Measurements from ENCODE around the gene ASCL5.

DNA sequence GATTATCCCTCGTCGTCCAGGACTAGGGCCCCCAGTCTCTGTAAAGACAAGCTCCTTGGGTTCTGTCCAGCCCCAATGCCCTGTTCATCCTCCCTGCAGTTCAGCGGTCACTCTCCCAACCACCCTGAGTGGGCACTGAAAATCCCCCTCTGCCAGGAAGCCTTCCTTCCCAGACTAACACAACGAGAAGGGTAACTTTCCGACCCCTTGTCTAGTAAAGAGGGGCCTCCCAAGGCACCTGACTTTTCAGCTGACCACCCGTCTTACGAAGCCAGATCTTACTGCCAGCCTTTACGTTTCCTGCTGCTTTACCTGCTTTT, 13.9 kb upstream of the ASCL5 start:
- no peak for TF ChIP-seq POLR2A (IDR thresholded peaks at IDR 0.05)
- TF ChIP-seq, protein P1, sequence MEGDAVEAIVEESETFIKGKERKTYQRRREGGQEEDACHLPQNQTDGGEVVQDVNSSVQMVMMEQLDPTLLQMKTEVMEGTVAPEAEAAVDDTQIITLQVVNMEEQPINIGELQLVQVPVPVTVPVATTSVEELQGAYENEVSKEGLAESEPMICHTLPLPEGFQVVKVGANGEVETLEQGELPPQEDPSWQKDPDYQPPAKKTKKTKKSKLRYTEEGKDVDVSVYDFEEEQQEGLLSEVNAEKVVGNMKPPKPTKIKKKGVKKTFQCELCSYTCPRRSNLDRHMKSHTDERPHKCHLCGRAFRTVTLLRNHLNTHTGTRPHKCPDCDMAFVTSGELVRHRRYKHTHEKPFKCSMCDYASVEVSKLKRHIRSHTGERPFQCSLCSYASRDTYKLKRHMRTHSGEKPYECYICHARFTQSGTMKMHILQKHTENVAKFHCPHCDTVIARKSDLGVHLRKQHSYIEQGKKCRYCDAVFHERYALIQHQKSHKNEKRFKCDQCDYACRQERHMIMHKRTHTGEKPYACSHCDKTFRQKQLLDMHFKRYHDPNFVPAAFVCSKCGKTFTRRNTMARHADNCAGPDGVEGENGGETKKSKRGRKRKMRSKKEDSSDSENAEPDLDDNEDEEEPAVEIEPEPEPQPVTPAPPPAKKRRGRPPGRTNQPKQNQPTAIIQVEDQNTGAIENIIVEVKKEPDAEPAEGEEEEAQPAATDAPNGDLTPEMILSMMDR (IDR thresholded peaks at IDR 0.05): no peak
